NCI-H1092 (cell line): ENCODE data around the gene NKAIN2.
"Not testable (repeated sequence)": the region's sequence is repeated elsewhere in the genome, so short reads cannot be mapped to it uniquely, and the experiment has no call there.

Experiments used
- DNase-seq: peaks from one replicate; lab custom pipeline; 2025; lab: John Stamatoyannopoulos, UW

Gene NKAIN2

DNA sequence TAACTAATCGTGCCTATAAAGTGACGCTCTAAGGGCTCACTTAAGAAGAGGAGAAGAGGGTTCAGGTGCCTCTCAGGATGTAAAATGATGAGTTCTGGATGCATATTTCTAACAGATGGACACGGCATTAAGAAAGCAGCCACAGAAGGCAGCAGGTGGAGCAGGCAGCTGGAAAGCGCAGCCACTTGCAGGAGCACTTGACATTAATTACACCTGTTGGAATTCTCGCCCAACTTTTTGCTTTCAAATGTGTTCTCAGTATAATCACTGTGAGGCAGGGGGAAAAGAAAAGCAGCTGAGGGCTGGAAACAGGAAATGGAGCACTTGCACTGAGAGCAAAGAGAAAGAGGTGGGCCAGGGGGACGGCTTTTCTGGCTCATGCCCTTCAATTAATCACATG is 164.2 kb downstream of the NKAIN2 start:
- DNase-seq, result peak; percentile 86

DNA sequence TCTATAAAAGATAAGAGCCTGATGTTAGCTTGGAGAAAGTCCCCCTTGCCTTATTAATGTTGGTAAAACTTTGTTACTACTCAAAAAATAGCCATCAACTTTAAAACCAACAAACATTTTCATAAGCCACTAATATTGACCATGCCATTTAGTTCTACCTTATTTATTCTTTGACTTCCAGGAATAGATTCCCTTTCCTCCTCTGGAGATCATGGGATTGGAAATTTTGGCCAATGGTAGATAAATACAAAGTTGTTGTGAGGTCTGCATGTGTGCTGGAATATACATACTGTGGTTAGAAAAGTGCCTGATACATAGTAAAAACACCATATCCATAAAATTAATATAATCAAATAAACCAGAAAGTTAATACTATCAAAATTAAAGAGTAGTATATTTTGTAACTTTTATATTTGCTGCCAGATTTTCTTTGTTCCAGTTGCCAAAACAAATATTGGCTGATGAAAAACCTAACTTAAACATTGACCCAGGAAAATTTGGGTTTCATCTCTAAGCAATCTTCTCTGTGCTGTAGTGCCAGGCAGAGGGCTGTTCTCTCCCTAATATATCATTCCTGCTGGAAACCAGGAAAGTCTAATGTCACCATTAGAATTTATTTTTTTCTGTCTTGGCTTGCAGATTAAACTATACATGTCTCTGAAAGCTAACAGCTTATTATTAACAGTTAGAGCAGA is 169.1 kb downstream of the NKAIN2 start:
- no peak for DNase-seq

DNA sequence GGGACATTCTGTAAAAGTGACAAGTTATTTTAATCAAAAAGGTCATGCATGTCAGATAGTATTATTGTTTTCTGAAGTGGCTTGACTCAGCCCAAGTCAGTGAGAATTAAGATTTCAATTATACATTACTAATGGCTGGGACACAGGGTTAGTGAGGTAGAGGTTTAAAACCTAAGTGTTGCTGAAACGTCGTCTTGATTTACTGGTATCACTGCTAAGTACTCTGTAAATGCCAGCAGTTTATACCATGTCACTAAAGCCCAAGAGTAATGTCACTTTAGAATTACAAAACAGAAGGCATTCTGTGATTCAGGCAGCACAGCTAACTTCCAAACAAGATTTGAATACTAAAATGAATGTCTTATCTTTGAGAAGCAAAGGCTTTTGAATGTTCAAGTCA is 176.6 kb downstream of the NKAIN2 start:
- DNase-seq, result no peak

DNA sequence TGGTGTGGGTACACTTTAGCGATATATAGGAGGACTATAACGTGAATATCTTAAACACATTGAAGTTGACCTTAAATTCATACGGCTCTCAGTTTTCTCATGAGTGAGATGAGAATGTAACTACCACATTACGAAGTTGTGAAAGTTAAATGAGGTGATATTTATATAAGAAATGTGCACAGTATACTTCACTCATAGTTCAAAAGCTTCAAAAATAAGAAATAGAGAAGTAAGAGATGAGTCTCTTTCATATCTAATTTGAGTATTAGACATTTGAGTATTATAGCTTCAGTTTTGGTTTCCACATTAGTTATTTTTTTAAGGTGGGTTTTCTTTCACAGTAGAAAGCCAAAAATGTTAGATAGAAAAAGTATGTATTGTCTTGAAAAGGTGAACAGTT is 183.3 kb downstream of the NKAIN2 start:
- DNase-seq, result no peak

DNA sequence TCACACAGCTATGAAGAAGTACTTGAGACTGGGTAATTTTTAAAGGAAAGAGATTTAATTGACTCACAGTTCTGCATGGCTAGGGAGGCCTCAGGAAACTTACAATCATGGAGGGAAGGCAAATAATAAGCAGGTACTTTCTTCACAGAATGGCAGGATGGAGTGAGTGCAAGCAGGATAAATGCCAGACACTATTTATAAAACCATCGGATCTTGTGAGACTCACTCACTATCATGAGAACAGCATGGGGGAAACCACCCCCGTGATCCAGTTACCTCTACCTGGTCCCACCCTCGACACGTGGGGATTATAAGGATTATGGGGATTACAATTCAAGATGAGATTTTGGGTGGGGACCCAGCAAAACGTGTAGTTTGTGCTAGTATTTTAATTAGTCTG is 186.3 kb downstream of the NKAIN2 start:
- DNase-seq, result not testable (repeated sequence)

DNA sequence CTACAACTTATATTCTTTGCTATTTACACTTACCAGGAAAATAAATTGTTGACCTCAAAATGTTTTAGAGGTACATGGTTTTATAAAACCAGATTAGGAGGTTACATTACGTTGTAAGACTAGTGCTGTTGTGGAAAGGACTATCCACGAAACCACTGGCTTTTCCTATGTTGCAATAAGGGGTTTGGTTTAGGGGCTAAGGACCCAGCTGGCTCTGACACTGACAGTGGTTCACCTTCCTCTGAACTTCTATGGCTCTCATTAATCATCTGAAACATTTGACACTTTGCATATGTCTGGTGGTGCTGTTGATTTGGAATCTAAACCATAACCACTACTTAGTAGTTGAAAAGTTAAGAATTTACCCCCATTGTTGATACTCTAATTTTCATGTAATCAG is 186.7 kb downstream of the NKAIN2 start:
- no peak for DNase-seq

DNA sequence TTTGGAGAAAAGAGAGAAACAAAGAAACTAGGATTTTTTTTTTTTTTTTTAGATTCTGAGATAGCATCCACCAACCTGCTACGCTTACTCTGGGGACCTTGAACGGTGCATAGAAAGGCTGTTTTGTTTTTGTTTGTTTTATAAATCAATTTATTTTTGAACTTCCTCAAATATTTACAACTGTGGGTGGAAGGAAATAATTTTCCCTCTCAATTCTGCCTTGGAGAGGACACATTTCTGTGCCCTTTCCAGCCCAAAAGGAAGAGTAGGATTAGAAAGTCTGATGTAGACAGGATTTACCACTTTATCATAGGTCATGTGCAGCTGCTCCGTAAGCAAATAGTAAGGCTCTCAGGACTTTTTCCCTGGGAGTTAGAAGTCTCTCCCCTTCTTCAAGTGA is 190.5 kb downstream of the NKAIN2 start:
- no peak for DNase-seq

DNA sequence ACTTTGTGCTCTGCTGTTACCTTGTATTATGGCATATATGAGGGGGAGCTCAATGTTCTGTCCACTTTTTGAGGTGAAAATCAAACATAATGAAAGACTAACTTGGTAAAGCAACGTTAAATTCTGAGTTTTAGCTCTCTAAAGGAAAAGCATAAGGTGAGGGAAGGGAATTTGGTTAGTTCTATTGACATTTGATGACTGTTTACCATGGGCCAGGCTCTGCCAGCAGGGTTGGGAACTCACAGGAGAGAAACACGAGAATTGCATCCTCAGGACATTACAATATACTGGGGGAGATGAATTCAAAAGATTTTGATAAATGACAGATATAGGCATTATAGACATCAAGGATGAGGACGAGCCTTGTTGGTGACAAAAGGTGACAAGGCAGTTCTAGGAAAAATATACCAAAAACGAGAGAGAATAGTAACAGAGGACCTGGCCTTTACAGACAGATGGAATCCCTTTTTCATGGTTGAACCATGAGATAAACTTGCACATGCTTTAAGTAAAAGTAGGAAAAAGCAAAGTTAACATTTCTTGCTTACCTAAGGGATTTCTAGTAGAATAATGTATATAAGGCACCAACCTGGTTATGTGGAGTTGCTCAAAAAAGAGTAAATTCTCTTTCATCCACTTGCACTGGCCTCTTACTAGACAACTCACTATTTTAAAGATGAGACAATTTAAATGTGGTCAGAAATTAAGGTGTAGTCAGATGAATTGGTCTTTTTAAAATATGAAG is 191.4 kb downstream of the NKAIN2 start:
- DNase-seq, result no peak

DNA sequence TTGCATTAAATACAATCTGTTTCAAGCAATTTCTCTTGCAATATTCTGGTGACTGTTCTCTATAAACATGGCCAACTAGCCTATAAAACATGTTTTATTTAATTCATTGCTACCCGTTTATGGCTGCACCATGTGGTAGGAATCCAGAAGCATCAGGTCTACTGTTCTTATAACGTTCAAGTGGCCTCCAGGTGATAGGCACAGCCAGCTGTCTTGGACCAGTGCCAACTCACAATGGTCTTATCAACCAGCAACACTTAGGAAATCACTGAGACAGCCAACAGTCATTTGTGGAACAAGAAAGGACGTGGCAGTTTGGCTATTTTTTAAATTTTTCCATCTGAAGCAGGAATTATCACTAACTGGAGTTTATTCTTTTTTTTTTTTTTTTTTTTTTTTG is 193.6 kb downstream of the NKAIN2 start:
- DNase-seq, result peak; percentile 90

DNA sequence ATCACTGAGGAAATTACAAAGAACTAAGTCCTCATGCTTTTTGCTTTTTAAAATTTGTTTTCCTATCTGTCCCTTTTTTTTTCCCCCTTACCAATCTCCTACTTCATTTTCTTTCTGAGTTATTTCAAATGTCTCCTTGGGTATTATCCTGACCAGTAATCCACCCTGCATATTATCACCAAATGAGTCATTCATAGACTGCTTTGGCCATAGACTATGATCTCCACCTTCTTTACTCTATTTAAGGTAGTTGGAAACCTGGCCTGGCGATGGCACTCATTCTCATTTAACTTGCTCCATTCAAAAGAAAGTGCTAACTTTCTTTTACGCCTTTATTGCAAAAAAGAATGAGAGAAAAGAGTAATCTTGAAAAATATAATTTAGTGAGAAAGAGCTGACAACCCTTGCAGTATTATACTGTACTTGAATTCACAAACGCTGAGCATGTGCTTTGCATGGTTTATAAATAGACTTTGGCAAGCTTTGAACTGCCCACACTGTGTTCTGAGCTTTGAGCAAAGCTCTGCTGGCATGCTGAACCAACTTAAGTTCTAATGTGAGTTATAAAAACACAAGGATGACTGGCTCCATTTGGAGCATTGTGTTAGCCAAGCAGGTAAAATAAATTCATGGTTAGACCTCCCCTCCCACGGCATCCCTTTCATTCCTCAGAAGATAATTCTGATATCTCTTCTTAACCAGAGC is 198.9 kb downstream of the NKAIN2 start:
- no peak for DNase-seq

DNA sequence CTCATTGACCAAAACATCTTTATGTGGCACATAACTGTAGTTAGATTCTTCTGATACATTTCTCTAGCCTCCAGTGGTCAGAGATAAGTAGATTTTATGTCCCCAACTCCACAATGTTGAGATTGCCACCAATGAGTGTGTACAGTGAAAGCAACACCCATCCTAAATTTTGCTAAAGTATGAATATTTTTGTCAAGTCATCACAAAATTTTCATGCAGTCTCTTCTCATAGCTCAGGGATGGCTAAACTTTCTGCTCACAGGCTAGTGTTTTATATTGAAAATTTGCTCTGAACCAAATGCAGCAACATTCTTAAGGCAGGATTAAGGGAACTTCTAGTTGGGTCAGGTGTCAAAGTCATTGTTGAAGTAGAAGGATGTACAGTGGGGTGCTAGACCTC is 203.6 kb downstream of the NKAIN2 start:
- DNase-seq, result no peak

DNA sequence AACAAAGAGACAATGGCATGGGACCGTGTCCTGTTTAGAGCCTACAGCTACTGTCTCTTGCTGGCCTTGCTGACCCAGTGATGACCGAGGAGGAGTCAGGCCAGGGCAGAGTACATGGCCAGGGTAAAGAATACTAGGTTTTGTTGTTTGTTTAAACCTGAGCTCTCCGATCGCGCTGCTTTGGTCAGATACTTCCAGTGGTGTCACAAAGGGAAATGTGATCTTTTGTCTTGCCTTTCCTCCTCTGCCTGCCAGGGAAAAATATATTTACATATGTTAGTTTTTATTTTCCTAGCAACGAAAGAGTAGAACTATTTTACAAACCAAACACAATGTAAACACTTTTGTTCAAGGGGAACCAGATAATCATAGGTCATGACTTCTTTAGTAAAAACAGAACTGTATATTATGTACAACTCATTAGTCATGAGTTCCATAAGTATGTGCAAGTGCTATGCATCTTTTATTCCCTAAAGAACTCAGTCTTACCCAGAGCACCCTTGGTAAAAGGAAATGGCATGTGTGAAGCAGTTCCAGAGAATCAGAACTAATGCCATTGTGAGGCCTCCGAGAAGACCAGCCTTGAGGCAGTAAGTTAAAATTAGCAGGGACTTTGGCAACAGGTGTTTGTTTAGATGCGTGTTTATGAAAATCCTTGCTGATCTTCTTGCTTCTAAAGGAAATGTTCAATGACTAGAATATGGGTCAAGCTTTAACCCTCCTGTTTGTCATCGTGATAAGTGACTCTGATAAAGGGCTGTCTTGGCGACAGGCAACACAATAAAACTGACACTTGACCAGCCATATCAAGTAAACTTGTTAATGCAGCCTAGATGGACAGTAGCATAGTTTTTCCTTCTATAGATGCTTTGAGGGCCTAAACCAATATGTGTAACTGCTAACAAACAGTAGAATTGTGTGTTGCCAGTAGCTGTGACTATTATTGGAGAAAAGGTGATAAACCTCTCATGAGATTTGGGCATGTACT is 204.6 kb downstream of the NKAIN2 start:
- DNase-seq, result no peak

DNA sequence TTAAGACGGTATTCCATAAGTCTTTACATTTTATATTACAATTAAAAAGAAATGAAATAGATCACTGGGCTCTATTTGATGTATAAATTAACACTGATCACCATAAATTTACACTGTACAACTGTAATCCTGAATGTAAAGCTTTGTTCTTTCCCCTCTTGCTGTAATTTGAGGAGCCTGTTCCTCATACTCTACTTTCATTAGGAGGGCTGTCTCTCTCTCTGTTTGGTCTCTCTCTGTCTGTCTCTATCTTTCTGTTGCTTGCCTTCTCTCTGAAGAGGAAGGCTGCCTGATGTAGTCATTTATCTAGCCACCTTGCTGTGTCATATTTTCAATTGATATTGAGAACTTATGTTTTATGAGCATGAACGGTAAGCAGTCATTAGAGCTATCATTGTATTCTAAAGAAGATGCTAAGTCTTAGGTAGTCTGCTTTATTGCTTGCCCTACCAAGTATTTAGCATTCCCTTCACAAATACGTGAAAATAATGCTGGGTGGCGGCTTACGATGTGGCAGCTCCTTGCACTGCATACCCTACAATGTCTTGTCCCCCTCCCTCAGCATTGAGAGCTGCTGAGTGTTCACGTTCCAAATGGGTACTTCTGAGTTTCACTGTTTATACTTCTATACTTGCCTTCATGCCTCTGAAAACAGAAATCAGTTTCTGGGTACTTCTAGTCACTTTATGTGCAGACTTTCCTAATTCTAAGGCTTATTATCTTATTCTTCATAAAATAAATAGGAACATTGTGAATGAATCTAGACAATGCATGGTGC is 205.5 kb downstream of the NKAIN2 start:
- DNase-seq, result no peak

DNA sequence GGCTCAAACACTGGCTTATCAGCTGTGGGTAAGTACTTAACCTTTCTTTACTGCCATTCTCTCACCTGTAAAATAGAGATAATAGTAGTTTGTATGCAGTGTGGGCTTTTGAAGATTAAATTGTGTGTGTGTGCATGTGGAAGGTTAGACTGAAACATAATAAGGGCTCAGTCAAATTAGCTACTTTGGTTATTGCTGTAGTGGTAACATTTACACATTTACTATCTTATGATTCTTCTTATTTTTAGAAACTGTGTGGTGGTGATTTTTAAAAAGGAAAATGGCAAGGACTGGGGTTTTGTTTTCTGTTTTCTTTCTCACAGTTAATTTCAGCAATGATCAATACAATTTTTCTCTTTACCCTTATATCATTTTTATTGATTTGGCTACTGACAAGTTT is 206.9 kb downstream of the NKAIN2 start:
- DNase-seq, result no peak

DNA sequence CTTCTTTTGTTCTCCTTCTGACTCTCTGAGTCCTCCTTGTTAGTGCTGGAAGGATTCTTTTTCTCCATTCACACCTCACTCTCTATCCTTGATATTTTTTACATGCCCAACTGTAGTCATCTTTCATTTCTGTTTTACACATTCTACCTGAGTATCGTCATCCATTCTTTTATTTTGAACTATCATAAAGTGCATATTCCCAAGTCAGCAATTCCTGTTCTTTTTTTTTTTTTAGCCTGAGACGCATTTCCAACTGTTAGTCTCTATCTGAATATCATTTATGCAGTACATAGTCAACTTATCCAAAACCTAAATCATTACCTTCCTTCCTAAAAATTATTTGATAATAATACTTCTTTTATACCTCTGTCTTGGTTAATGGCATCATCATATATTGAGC is 207.5 kb downstream of the NKAIN2 start:
- no peak for DNase-seq

DNA sequence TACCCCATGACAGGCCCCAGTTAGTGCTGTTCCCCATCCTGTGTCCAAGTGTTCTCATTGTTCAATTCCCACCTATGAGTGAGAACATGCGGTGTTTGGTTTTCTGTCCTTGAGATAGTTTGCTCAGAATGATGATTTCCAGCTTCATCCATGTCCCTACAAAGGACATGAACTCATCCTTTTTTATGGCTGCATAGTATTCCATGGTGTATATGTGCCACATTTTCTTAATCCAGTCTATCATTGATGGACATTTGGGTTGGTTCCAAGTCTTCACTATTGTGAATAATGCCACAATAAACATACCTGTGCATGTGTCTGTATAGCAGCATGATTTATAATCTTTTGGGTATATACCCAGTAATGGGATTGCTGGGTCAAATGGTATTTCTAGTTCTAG is 218.4 kb downstream of the NKAIN2 start:
- not testable (repeated sequence) for DNase-seq

DNA sequence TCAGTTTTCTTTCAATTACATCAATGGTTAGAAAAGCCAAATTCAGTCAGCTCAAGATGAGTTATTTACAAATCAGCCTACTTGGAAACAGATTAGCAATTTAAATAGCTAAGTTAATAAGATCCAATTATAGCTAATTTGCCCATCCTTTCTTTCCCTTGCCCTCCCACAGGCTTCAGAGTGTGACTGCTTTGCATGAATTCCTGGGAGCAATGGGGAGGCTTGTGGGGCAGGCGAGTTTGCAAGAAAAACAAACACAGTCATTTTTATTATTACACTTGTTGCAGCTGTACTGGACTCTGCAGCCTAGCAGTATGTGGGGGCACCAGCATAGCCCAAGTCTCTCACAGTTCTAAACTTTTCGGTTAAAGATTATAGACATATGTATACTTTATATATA is 219.0 kb downstream of the NKAIN2 start:
- DNase-seq, result no peak

DNA sequence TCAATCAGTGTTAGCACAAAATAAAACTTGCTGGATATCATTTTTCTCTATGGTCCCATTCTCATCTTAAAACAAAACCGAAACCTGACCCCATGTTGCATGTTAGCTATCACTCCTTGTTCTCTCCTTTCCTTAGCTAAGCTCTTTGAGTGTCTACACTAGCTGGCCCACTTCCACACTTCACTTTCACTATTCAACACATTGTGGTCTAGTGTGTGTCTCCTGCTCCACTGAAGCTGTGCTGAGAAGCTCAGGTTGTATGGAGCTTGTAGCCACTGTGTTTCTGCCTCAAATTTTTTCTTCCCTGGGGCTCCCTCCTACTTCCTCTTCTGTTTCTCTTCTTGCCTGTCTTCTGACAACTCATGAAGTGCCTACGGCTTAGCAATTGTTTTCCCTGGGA is 223.0 kb downstream of the NKAIN2 start:
- no peak for DNase-seq

DNA sequence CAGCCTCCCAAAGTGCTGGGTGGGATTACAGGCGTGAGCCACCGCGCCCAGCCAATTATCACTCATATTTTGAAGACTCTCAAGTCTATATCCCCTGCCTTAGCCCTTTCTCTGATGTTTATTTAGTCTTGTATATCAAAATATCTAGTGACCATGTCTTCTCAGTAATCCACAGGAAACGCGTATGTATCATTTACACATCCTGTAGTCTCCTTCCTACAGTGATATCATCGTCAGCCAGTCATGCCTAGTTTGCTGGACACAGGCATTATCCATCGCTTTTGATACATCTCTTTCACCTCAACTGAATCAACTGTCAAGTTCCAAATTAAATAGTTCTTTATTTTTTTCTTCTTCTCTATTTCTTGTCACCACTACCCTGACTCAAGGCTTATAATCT is 223.7 kb downstream of the NKAIN2 start:
- no peak for DNase-seq

DNA sequence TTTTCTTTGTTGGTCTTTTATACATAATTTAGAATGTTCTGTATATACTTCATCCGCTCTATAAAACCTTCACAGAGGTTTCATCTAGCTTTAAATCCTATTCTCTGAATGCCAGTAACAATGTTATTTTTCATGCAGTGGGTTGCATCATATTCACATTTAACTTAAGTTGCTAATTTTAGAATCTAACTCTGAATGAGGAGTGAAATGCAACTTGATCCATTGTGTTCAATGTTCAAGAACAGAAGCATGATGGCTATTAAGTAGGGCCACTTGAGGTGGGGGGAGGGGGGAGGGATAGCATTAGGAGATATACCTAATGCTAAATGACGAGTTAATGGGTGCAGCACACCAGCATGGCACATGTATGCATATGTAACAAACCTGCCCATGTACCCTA is 224.5 kb downstream of the NKAIN2 start:
- no peak for DNase-seq

DNA sequence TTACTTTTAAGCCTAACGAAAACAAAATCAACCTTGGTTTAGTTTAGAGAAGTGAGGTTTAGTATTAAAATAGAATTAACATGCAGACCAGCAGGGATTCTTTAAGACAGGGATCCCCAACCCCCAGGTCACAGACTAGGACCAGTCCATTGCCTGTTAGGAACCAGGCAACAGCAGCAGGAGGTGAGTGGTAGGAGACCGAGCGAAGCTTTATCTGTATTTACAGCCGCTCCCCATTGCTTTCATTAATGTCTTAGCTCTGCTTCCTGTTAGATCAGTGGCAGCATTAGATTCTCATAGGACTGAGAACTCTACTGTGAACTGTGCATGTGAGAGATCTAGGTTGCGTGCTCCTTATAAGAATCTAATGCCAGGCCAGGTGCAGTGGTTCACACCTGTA is 225.9 kb downstream of the NKAIN2 start:
- no peak for DNase-seq
